HepG2 (cell line): Measurements from ENCODE around the gene KIF5B. TPM values are rescaled to one million over a fixed set of nuclear protein-coding genes. Genes with fewer than 3 reads are reported as not detected.

Experiments
- ARHGAP35 ChIP-seq: sonication (generic); formaldehyde crosslinking; IDR thresholded peaks from 2 replicates; pipeline ENCODE4 v1.9.0; 2022; ENCODE audit warnings: mild to moderate bottlenecking, inconsistent platforms, moderate library complexity, missing genetic modification reagents, borderline replicate concordance
- ATF7-NPFF ChIP-seq: sonication (generic); formaldehyde crosslinking; IDR thresholded peaks from 2 replicates; pipeline ENCODE4 v1.8.1; 2023; ENCODE audit warnings: mild to moderate bottlenecking, low read depth, missing genetic modification reagents, moderate library complexity
- HNRNPLL ChIP-seq: fragments of 200-400 bp; formaldehyde crosslinking; IDR thresholded peaks from 2 replicates; pipeline ENCODE4 v1.6.1; 2017; ENCODE audit warnings: mild to moderate bottlenecking, low read depth, low read length; ENCODE audit not compliant: poor library complexity, severe bottlenecking
- JUND ChIP-seq: sonication (generic); formaldehyde crosslinking; IDR thresholded peaks from 2 replicates; pipeline ENCODE4 v1.8.0; 2022; ENCODE audit warnings: mild to moderate bottlenecking, missing genetic modification reagents
- PATZ1 ChIP-seq: sonication (generic); formaldehyde crosslinking; IDR thresholded peaks from 2 replicates; pipeline ENCODE4 v1.4.0; 2020; ENCODE audit warnings: missing genetic modification reagents
- PAXIP1 ChIP-seq: sonication (generic); formaldehyde crosslinking; conservative IDR thresholded peaks from 2 replicates; pipeline ENCODE4 v1.4.0; 2020; ENCODE audit warnings: mild to moderate bottlenecking, missing genetic modification reagents, moderate library complexity
- PRMT3 ChIP-seq: sonication (generic); formaldehyde crosslinking; IDR thresholded peaks from 2 replicates; pipeline ENCODE4 v1.8.1; 2022; ENCODE audit warnings: low read depth, mild to moderate bottlenecking, moderate library complexity, missing genetic modification reagents, borderline replicate concordance
- RFX5 ChIP-seq: IDR thresholded peaks from 2 replicates; pipeline ENCODE4 v1.6.1; 2011; ENCODE audit warnings: low read depth, low read length, improper control_type of control experiment
- RNF219 ChIP-seq: sonication (generic); formaldehyde crosslinking; IDR thresholded peaks from 2 replicates; pipeline ENCODE4 v1.5.0; 2020; ENCODE audit warnings: mild to moderate bottlenecking, missing genetic modification reagents
- SMC3 ChIP-seq: IDR thresholded peaks from 2 replicates; pipeline ENCODE4 v1.6.1; 2011; ENCODE audit warnings: low read length, improper control_type of control experiment
- TGIF2 ChIP-seq: IDR thresholded peaks from 2 replicates; pipeline ENCODE4 v1.6.1; 2016; ENCODE audit warnings: control low read depth, missing compliant biosample characterization
- THAP9 ChIP-seq: sonication (generic); formaldehyde crosslinking; IDR thresholded peaks from 2 replicates; pipeline ENCODE4; 2020; ENCODE audit warnings: missing genetic modification reagents, mild to moderate bottlenecking, borderline replicate concordance
- ZBTB25 ChIP-seq: IDR thresholded peaks from 2 replicates; pipeline ENCODE4 v1.6.1; 2018; ENCODE audit warnings: missing genetic modification reagents
- ZNF263 ChIP-seq: sonication (generic); formaldehyde crosslinking; IDR thresholded peaks from 2 replicates; pipeline ENCODE4 v1.4.0; 2020; ENCODE audit warnings: missing genetic modification reagents
- ZNF839 ChIP-seq: sonication (generic); formaldehyde crosslinking; IDR thresholded peaks from 2 replicates; pipeline ENCODE4 v1.4.0; 2020; ENCODE audit warnings: missing genetic modification reagents, mild to moderate bottlenecking, borderline replicate concordance
- polyA plus RNA-seq, 8 experiments: library from polyadenylated mRNA; depleted of rRNA in 3 of 8; stranded (reverse) in 7 of 8; unstranded in 1 of 8; fragments of >200 nt; fragmentation: Illumina TruSeq in 4 of 8; extraction: Trizol in 4 of 8; gene quantifications; 2 replicates each; pipeline versions ENCODE4 v1.2.1 to v1.2.3, GENCODE V29; 2011 to 2016; ENCODE audit warnings: low read depth in 4 of 8, missing spikeins in 1 of 8, mixed read lengths in 1 of 8; ENCODE audit not compliant: insufficient read depth in 1 of 8
- total RNA-seq, 5 experiments: library from RNA; depleted of rRNA; stranded (reverse); fragments of >200 nt; fragmentation: Illumina TruSeq; extraction: Trizol; gene quantifications; 2 replicates each; pipeline ENCODE4 v1.2.3, GENCODE V29; 2016; ENCODE audit warnings: low read depth in 1 of 5

Gene KIF5B
- total and polyA plus RNA-seq, 2 of the 13 experiments (the other 11 are each of a cell fraction or from before 2014, with no cell fraction given): 34.3 to 133 TPM

GRCh38 chr10:32056136-32057035, at the start of gene KIF5B (continued):
- TF ChIP-seq THAP9 (CRISPR knock-in tag): peak; percentile 56; the same call in 1 of the 2 replicates
- TF ChIP-seq PRMT3 (CRISPR knock-in tag): no peak; the same call in 1 of the 2 replicates
- no peak for TF ChIP-seq PAXIP1 (CRISPR knock-in tag)
- TF ChIP-seq SMC3: no peak
- peak; percentile 54 for TF ChIP-seq PATZ1
- no peak; the same call in 1 of the 2 replicates for TF ChIP-seq TGIF2 (CRISPR knock-in tag)
- 0 out of 2 replicates have a peak, but pooled peaks have one; percentile 28 for TF ChIP-seq ZNF263 (CRISPR knock-in tag)
- no peak for TF ChIP-seq JUND
- TF ChIP-seq RNF219 (CRISPR knock-in tag): no peak
- no peak for TF ChIP-seq ZBTB25 (CRISPR knock-in tag)
- TF ChIP-seq ATF7-NPFF (CRISPR knock-in tag): peak; percentile 67; the same call in 1 of the 2 replicates
- TF ChIP-seq ZNF839 (CRISPR knock-in tag): peak; percentile 53; the same call in 1 of the 2 replicates
- peak; percentile 44 for TF ChIP-seq HNRNPLL
- TF ChIP-seq ARHGAP35 (CRISPR knock-in tag): no peak
- TF ChIP-seq RFX5: no peak
